ENCODE data around the gene SHISAL1.

DNA sequence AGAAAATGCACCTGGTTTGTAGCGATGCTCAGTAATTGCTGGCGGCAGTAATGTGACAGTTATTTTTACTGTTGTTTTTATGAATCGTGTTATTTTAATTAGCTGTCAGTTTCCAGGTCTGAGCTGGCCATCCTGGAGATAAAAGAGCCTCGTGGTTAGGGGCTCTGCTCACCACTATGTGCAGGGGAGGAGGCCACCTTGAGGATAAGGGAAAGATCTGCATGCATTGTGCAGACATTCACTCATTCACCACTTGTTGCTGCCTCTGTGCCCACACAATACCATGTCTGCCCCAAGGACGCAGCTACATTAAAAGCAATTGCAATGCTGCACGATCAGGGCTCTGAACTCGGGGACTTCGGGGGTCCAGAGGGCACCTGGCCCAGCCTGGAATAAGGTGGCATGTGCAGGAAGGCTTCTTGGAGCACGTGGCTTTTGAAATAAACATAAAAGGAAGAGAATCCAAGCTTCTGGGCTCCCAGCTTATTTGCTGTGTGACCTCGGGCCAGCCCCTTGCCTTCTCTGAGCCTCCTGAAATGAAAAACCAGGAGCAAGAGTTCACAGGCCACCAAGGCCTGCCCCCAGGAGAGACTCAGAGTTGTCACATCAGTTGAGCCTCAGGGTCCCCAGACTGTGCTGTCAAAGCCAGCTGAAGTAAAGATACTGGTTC lies 44.7 kb upstream of the SHISAL1 start:
- TF ChIP-seq, protein P1, sequence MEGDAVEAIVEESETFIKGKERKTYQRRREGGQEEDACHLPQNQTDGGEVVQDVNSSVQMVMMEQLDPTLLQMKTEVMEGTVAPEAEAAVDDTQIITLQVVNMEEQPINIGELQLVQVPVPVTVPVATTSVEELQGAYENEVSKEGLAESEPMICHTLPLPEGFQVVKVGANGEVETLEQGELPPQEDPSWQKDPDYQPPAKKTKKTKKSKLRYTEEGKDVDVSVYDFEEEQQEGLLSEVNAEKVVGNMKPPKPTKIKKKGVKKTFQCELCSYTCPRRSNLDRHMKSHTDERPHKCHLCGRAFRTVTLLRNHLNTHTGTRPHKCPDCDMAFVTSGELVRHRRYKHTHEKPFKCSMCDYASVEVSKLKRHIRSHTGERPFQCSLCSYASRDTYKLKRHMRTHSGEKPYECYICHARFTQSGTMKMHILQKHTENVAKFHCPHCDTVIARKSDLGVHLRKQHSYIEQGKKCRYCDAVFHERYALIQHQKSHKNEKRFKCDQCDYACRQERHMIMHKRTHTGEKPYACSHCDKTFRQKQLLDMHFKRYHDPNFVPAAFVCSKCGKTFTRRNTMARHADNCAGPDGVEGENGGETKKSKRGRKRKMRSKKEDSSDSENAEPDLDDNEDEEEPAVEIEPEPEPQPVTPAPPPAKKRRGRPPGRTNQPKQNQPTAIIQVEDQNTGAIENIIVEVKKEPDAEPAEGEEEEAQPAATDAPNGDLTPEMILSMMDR (IDR thresholded peaks at IDR 0.05; ENCODE audit: low read length), result no peak
- no peak for TF ChIP-seq EZH2 (optimal IDR thresholded peaks at IDR 0.05; ENCODE audit: low read depth, low read length)
